Measurements from ENCODE around the gene AP3S1. TPM values are rescaled to one million over a fixed set of nuclear protein-coding genes. Genes with fewer than 3 reads are reported as not detected.
A peak's percentile ranks its signal among the peaks of the same experiment; 100 is the strongest.

The AP3S1 gene
- total and polyA plus RNA-seq, 2 of the 13 experiments (the other 11 are each of a cell fraction or from before 2014, with no cell fraction given), result 50.5 to 85.9 TPM

GRCh38 chr5:115812372-115812771, 29.4 kb upstream of the AP3S1 start (continued):
- TF ChIP-seq GATAD2A (CRISPR knock-in tag; IDR thresholded peaks at IDR 0.05) (peak; percentile 40), ZNF747 (CRISPR knock-in tag; IDR thresholded peaks at IDR 0.05; ENCODE audit: borderline replicate concordance) (no peak), ZNF460 (CRISPR knock-in tag; IDR thresholded peaks at IDR 0.05; ENCODE audit: borderline replicate concordance) (no peak), ZFP41 (CRISPR knock-in tag; IDR thresholded peaks at IDR 0.05; ENCODE audit: borderline replicate concordance) (no peak)
- TF ChIP-seq, protein P1, sequence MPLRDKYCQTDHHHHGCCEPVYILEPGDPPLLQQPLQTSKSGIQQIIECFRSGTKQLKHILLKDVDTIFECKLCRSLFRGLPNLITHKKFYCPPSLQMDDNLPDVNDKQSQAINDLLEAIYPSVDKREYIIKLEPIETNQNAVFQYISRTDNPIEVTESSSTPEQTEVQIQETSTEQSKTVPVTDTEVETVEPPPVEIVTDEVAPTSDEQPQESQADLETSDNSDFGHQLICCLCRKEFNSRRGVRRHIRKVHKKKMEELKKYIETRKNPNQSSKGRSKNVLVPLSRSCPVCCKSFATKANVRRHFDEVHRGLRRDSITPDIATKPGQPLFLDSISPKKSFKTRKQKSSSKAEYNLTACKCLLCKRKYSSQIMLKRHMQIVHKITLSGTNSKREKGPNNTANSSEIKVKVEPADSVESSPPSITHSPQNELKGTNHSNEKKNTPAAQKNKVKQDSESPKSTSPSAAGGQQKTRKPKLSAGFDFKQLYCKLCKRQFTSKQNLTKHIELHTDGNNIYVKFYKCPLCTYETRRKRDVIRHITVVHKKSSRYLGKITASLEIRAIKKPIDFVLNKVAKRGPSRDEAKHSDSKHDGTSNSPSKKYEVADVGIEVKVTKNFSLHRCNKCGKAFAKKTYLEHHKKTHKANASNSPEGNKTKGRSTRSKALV (CRISPR knock-in tag; IDR thresholded peaks at IDR 0.05), result no peak

- WGBS (ENCODE audit: low lambda C conversion rate), result 79% methylated on average over 5 of the region's 5 CpGs
- DNase-seq (ENCODE audit: low spot score) (no peak), FAIRE-seq (no peak), ATAC-seq (no peak)
- in situ Hi-C loops (cut with HindIII; ENCODE audit: extremely low pct_ligation_motif_present, low pct_unique_long_range_greater_than_20kb) (no loop called here), intact Hi-C loops (cut with micrococcal nuclease; ENCODE audit: unreplicated experiment) (no loop called here)
- Histone ChIP-seq H3K36me3 (replicated peaks in 1 of 2; ENCODE audit: control insufficient read depth in 1 of 2, insufficient read depth in 2 of 2, low read length in 2 of 2) (no peaks in the 10 kb centered on the region), H4K20me1 (ENCODE audit: insufficient read depth, low read length) (no peaks in the 10 kb centered on the region), H2AFZ (ENCODE audit: low read length) (no peak overlapping the region), H3K9ac (ENCODE audit: insufficient read depth, low read depth, low read length) (no peak overlapping the region), H3K27me3 (ENCODE audit: control insufficient read depth in 1 of 2, insufficient read depth in 2 of 2, low read length in 2 of 2) (peaks cover 10 to 40% of the 10 kb centered on the region in 2 experiments), H3K27ac (ENCODE audit: extremely low read length, insufficient read depth, low read length) (no peak overlapping the region), H3K4me2 (ENCODE audit: low read depth, low read length) (no peak overlapping the region), H3K79me2 (ENCODE audit: insufficient read depth, low read length) (no peaks in the 10 kb centered on the region), H3K4me3 (replicated peaks in 1 of 3; ENCODE audit: insufficient read depth in 1 of 3, low read depth in 2 of 3, low read length in 3 of 3) (no peak overlapping the region), H3K4me1 (ENCODE audit: insufficient read depth, low read length) (peaks cover 44% of the 10 kb centered on the region), H3K9me3 (ENCODE audit: low read length) (no peaks in the 10 kb centered on the region)
- ChIA-PET POLR2A (no interaction called here), CTCF (ENCODE audit: low intra/inter-chr PET ratio, low total read pairs) (no interaction called here)
- no peak for TF ChIP-seq ZNF652 (CRISPR knock-in tag; IDR thresholded peaks at IDR 0.05; ENCODE audit: borderline replicate concordance, low read depth)
- TF ChIP-seq ZNF260 (CRISPR knock-in tag; IDR thresholded peaks at IDR 0.05; ENCODE audit: borderline replicate concordance, low read depth), result no peak
- TF ChIP-seq SRSF1 (optimal IDR thresholded peaks at IDR 0.05; ENCODE audit: low read depth, low read length), result no peak
- no peak for TF ChIP-seq ZKSCAN5 (CRISPR knock-in tag; IDR thresholded peaks at IDR 0.05)
- TF ChIP-seq ZNF274 (CRISPR knock-in tag; IDR thresholded peaks at IDR 0.05), result no peak
- no peak for TF ChIP-seq RXRB (CRISPR knock-in tag; IDR thresholded peaks at IDR 0.05; ENCODE audit: borderline replicate concordance)
- TF ChIP-seq CREM (IDR thresholded peaks at IDR 0.05), result no peak
- TF ChIP-seq CREM (CRISPR knock-in tag; IDR thresholded peaks at IDR 0.05), result no peak
- TF ChIP-seq ZFP36L1 (CRISPR knock-in tag; IDR thresholded peaks at IDR 0.05), result no peak
- TF ChIP-seq MED13 (CRISPR knock-in tag; IDR thresholded peaks at IDR 0.05), result no peak
- no TSS peak for BruUV-seq (replicated peaks)
Measured at GRCh38 chr5:115813719-115814118, 28.0 kb upstream of the AP3S1 start.

Measured in HepG2 (cell line).